ENCODE measurements around the gene BDH1. TPM values are rescaled to one million over a fixed set of nuclear protein-coding genes. Genes with fewer than 3 reads are reported as not detected.
"Not testable (repeated sequence)": the region's sequence is repeated elsewhere in the genome, so short reads cannot be mapped to it uniquely, and the experiment has no call there.

Gene BDH1
- total and polyA plus RNA-seq, 5 donors = 13.2 to 30.5 (median 22.8) TPM

DNA sequence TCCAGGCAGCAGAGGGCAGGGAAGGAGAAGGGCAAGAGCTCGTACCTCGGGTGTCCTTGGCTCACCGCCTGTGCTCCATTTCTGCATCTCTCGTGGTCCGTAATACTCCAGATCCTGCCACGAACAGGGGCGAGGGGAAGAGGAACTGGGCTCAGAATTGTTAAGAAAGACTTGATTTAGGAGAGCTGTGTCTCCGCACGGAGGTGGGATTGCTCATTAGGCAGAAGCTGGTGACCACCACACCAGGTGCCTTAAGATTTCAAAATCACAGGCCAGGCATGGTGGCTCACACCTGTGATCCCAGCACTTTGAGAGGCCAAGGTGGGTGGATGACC lies 37.2 kb upstream of the BDH1 start:
- intact Hi-C loops (cut with DNase I) = no loop called here
- DNase-seq (no peak), ATAC-seq (no peak)
- Histone ChIP-seq H3K9me3 (ENCODE audit: control insufficient read depth, low read length) (no peaks in the 10 kb centered on the region), H3K27me3 (ENCODE audit: control insufficient read depth, insufficient read depth) (no peaks in the 10 kb centered on the region), H3K27ac (ENCODE audit: low read length) (no peak overlapping the region), H3K4me1 (ENCODE audit: control insufficient read depth, insufficient read depth, low read length) (no peaks in the 10 kb centered on the region), H3K4me3 (ENCODE audit: low read length) (no peak overlapping the region)
- WGBS = 80% methylated on average over 9 of the region's 9 CpGs

DNA sequence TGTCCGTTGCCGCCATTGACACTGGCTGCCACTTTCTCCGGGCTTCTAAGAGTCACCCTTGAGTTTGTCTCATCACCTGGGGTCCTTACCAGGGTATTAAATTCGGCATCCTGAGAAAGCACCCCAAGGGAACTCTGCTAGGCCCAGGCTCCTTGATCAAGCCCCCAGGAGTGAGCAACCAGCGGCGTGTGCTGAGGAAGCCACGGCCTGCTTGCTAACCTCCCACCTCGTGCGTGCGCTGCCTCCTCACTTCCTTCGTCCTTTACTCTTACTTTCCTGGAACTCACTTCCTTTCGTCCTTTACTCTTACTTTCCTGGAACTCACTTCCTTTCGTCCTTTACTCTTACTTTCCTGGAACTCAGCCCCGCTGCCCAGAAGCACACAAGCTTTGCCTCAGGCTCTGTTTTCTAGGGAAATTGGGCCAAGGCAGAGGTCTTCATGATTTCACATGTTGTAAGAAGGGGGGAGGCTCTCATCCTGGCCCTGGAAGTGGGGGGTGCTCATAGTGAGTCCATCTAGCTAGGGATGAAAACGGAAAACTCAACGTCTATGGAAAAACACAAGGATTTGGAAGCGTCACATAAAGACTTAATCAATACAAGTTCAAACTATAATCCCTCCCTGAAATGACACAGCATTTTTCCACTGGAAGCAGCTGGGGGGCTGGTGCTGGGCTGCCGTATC lies 36.7 kb upstream of the BDH1 start:
- WGBS = 78% methylated on average over 18 of the region's 18 CpGs
- DNase-seq = no peak
- ATAC-seq = no peak

DNA sequence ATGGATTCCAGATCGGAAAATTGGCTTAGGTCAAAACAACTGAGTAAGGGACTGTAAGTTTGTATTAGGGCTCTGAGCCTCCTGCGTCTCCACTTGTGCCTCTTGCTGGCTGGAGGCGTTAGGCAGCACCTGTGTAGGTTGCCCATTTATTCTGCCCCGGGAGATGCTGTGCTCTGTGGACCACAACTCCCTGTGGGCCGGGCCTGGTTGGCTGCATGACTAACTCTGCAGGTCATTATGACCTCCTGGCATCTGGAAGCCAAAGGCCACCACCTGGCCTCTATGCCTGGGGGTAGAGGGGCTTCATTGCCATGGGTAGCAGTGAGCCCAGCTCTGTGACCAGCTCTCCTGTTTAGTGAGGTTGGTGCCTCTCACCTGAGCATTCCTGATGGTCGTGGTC lies 36.0 kb upstream of the BDH1 start:
- no peak for ATAC-seq
- no peaks in the 10 kb centered on the region for H3K4me1 ChIP-seq (ENCODE audit: control insufficient read depth, insufficient read depth, low read length)
- H3K27me3 ChIP-seq (ENCODE audit: control insufficient read depth, insufficient read depth) = no peaks in the 10 kb centered on the region
- H3K9me3 ChIP-seq (ENCODE audit: control insufficient read depth, low read length) = no peaks in the 10 kb centered on the region
- no peak overlapping the region for H3K4me3 ChIP-seq (ENCODE audit: low read length)
- no peak for DNase-seq
- 92% methylated on average over 6 of the region's 6 CpGs for WGBS
- intact Hi-C loops (cut with DNase I) = no loop called here
- H3K27ac ChIP-seq (ENCODE audit: low read length) = no peak overlapping the region

More for the DNA sequence above, 36.7 kb upstream of the BDH1 start:
- H3K9me3 ChIP-seq (ENCODE audit: control insufficient read depth, low read length) = no peaks in the 10 kb centered on the region
- H3K27me3 ChIP-seq (ENCODE audit: control insufficient read depth, insufficient read depth) = no peaks in the 10 kb centered on the region
- H3K4me1 ChIP-seq (ENCODE audit: control insufficient read depth, insufficient read depth, low read length) = no peaks in the 10 kb centered on the region
- no peak overlapping the region for H3K4me3 ChIP-seq (ENCODE audit: low read length)
- intact Hi-C loops (cut with DNase I) = no loop called here
- no peak overlapping the region for H3K27ac ChIP-seq (ENCODE audit: low read length)

DNA sequence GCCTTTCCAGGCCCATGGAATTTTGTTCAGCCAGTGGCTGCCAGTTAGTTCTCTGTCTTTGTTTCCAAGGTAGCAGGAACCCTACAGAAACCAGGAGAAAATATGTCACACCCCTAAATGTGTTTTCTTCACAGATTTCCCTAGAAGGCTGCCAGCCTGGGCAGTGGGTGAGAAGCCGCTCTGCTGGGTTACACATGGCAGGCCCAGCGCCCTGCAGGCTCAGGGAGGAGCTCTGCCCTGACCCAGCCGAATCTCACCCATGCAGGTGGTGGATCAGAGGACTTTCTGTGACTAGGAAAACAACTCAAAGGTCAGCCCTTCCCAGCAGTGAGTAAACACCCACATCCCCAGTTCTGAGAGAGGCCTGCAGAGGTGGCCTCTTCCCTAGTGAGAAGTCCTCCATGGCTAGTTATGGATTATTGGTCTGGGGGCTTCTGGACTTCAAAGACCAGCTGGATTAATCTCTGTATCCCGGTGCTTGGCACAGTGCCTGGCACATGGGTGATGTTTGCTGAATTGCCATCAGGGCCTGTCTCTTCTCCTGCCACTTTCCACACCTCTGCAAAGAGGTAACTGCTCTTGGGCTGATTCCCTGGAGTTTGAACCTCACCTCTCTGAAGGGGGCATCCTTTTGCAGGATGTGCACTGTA lies 34.7 kb upstream of the BDH1 start:
- Histone ChIP-seq H3K27ac (ENCODE audit: low read length) (no peak overlapping the region), H3K27me3 (ENCODE audit: control insufficient read depth, insufficient read depth) (no peaks in the 10 kb centered on the region), H3K4me3 (ENCODE audit: low read length) (no peak overlapping the region), H3K4me1 (ENCODE audit: control insufficient read depth, insufficient read depth, low read length) (no peaks in the 10 kb centered on the region), H3K9me3 (ENCODE audit: control insufficient read depth, low read length) (no peaks in the 10 kb centered on the region)
- DNase-seq (no peak), ATAC-seq (peak; percentile 25 to 67)
- WGBS = 75% methylated on average over 4 of the region's 4 CpGs
- intact Hi-C loops (cut with DNase I) = no loop called here

DNA sequence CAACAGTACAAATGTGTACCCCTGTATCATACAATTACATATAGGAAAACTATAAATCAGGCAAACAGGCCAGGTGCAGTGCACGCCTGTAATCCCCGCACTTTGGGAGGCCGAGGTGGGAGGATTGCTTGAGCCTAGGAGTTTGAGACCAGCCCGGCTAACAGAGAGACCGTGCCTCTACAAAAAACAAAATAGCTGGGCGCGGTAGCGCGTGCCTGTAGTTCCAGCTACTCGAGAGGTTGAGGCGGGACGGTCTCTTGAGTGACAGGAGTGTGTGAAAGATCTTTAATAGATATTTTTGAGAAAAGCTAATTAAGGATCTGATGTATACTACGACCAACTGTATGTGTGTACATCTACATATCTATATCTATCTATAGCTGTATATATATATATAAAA lies 33.8 kb upstream of the BDH1 start:
- H3K27me3 ChIP-seq (ENCODE audit: control insufficient read depth, insufficient read depth) = no peaks in the 10 kb centered on the region
- no peak overlapping the region for H3K27ac ChIP-seq (ENCODE audit: low read length)
- ATAC-seq (no peak), DNase-seq (no peak)
- 92% methylated on average over 13 of the region's 13 CpGs for WGBS
- H3K4me3 ChIP-seq (ENCODE audit: low read length) = no peak overlapping the region
- no peaks in the 10 kb centered on the region for H3K9me3 ChIP-seq (ENCODE audit: control insufficient read depth, low read length)
- intact Hi-C loops (cut with DNase I) = no loop called here
- H3K4me1 ChIP-seq (ENCODE audit: control insufficient read depth, insufficient read depth, low read length) = no peaks in the 10 kb centered on the region

DNA sequence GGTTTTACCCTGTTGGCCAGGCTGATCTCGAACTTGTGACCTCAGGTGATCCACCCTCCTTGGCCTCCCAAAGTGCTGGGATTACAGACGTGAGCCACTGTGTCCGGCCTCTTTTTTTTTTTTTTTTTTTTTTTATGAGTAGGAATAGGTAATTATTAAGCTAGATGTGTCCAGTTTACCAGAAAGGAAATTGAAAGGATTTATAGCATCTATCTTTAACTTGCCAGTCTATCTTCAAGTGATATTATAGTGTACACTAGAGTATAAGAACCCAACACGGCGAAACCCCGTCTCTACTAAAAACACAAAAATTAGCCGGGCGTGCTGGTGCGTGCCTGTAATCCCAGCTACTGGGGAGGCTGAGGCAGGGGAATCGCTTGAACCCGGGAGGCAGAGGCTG lies 31.0 kb upstream of the BDH1 start:
- H3K27ac ChIP-seq (ENCODE audit: low read length); H3K27me3 ChIP-seq (ENCODE audit: control insufficient read depth, insufficient read depth); H3K9me3 ChIP-seq (ENCODE audit: control insufficient read depth, low read length); intact Hi-C loops (cut with DNase I); H3K4me1 ChIP-seq (ENCODE audit: control insufficient read depth, insufficient read depth, low read length); ATAC-seq; DNase-seq; H3K4me3 ChIP-seq (ENCODE audit: low read length): not testable (repeated sequence)
- WGBS = 93% methylated on average over 11 of the region's 11 CpGs

DNA sequence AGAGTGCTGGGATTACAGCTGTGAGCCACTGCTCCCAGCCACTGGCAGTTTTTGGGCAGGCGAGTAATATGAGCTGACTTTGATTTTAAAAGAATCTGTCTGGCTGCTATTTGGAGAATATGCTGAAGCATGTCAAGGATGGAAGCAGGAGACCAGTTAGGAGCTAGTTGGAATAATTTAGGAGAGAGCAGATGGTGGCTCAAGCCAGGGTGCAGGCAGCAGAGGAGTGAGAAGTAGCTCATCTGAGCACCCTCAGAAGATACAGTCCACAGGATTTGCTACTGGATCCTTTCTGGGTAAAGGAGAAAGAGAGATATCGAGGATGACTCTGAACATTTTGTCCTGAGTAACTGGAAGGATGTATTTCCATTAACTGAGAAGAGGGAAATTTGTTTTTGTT lies 30.4 kb upstream of the BDH1 start:
- intact Hi-C loops (cut with DNase I) = no loop called here
- ATAC-seq = no peak
- H3K9me3 ChIP-seq (ENCODE audit: control insufficient read depth, low read length) = no peaks in the 10 kb centered on the region
- no peak overlapping the region for H3K4me3 ChIP-seq (ENCODE audit: low read length)
- no peak for DNase-seq
- H3K4me1 ChIP-seq (ENCODE audit: control insufficient read depth, insufficient read depth, low read length) = no peaks in the 10 kb centered on the region
- H3K27ac ChIP-seq (ENCODE audit: low read length) = no peak overlapping the region
- H3K27me3 ChIP-seq (ENCODE audit: control insufficient read depth, insufficient read depth) = no peaks in the 10 kb centered on the region
- whole genome bisulfite sequencing = 89% methylated on average over 2 of the region's 2 CpGs

DNA sequence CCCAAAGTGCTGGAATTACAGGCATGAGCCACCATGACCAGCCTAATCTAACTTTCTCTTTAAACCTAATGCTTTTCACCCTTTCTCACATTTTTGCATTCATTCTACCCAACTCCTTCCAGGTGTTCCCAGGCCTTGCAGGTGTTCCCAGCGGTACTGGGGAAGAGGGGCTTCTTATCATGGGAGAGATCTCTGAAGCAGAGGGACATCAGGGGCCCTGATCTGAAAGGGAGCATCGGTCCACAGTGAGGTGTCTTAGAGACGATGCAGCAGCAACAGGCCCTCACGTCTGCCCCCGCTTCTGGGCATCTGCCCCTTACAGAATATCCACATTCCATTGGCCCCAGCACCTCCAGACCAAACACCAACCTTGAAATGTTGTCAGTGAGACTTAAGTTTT lies 29.0 kb upstream of the BDH1 start:
- intact Hi-C loops (cut with DNase I) = no loop called here
- H3K9me3 ChIP-seq (ENCODE audit: control insufficient read depth, low read length) = no peaks in the 10 kb centered on the region
- no peaks in the 10 kb centered on the region for H3K27me3 ChIP-seq (ENCODE audit: control insufficient read depth, insufficient read depth)
- DNase-seq = no peak
- no peak for ATAC-seq
- H3K4me3 ChIP-seq (ENCODE audit: low read length) = no peak overlapping the region
- H3K4me1 ChIP-seq (ENCODE audit: control insufficient read depth, insufficient read depth, low read length) = no peaks in the 10 kb centered on the region
- WGBS = 92% methylated on average over 5 of the region's 5 CpGs
- no peak overlapping the region for H3K27ac ChIP-seq (ENCODE audit: low read length)

DNA sequence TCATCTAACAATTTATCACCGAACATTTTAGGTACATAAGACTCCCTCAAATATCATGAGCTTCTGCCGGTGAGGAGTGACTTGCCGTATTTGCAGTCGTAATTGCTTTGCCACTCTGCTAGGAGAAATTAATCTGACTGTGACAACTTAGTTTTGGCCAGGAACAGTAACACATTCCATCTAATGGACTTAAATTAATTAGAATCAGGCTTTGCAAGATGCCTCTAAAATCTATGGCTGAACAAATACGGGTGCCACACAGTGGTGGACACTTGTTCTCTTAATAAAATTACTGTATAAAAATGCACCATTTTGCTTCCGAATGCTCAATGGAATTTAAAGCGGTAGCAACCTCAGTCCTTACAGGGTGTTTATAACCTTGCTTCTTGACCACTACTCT lies 27.6 kb upstream of the BDH1 start:
- no peaks in the 10 kb centered on the region for H3K9me3 ChIP-seq (ENCODE audit: control insufficient read depth, low read length)
- no peaks in the 10 kb centered on the region for H3K27me3 ChIP-seq (ENCODE audit: control insufficient read depth, insufficient read depth)
- WGBS = 90% methylated on average over 7 of the region's 7 CpGs
- DNase-seq (no peak), ATAC-seq (no peak)
- no peak overlapping the region for H3K4me3 ChIP-seq (ENCODE audit: low read length)
- intact Hi-C loops (cut with DNase I) = no loop called here
- no peaks in the 10 kb centered on the region for H3K4me1 ChIP-seq (ENCODE audit: control insufficient read depth, insufficient read depth, low read length)
- H3K27ac ChIP-seq (ENCODE audit: low read length) = no peak overlapping the region

DNA sequence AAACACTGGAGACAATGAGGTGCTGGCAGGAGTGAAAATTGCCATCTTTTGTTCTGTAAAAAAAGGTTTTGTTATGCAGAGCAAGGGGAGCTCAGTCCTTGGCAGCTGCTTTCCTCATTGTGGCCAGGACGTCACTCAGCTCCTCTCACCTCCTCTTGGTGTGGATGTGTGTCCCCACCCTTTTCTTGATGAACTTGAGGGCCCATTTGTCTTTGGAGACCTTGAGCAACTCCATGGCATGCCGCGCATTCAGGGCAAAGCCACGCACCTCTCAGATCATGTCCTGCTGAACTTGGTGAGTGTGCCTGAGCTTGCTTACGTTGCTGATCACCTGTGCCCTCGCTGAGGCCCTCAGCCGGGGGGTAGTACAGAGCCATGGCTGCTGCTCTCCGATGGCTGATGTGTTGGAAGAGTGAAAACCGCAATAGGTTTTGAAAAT lies 24.5 kb upstream of the BDH1 start:
- ATAC-seq (no peak), DNase-seq (no peak)
- H3K9me3 ChIP-seq (ENCODE audit: control insufficient read depth, low read length) = no peaks in the 10 kb centered on the region
- H3K4me3 ChIP-seq (ENCODE audit: low read length) = no peak overlapping the region
- WGBS = 81% methylated on average over 9 of the region's 9 CpGs
- no peaks in the 10 kb centered on the region for H3K27me3 ChIP-seq (ENCODE audit: control insufficient read depth, insufficient read depth)
- intact Hi-C loops (cut with DNase I) = no loop called here
- no peak overlapping the region for H3K27ac ChIP-seq (ENCODE audit: low read length)
- no peaks in the 10 kb centered on the region for H3K4me1 ChIP-seq (ENCODE audit: control insufficient read depth, insufficient read depth, low read length)

DNA sequence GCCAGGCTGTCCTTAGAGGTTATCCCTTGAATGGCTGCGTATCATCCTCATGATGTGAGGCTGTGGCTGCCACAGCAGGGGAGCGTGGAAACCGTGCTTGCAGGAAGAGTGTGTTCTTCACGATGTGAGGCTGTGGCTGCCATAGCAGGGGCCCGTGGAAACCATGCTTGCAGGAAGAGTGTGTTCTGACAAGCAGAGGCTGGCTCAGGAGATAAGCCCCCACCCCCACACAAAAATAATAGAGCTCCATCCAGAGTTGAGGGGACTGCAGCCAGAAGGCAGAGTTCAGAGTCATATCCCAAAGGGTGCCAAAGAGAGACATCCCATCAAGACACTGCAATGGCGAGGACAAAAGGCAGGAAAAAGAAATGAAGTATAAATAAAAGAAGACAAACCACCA lies 22.6 kb upstream of the BDH1 start:
- no peak for ATAC-seq
- 69% methylated on average over 6 of the region's 6 CpGs for WGBS
- Histone ChIP-seq H3K4me3 (ENCODE audit: low read length) (no peak overlapping the region), H3K4me1 (ENCODE audit: control insufficient read depth, insufficient read depth, low read length) (no peaks in the 10 kb centered on the region), H3K9me3 (ENCODE audit: control insufficient read depth, low read length) (no peaks in the 10 kb centered on the region), H3K27ac (ENCODE audit: low read length) (no peak overlapping the region), H3K27me3 (ENCODE audit: control insufficient read depth, insufficient read depth) (no peaks in the 10 kb centered on the region)
- intact Hi-C loops (cut with DNase I) = no loop called here
- no peak for DNase-seq
